Myometrial cell (primary cell): ENCODE results near the gene LARP7. TPM values are rescaled to one million over a fixed set of nuclear protein-coding genes. Genes with fewer than 3 reads are reported as not detected.

Experiments used
- total RNA-seq: library from RNA; depleted of rRNA; stranded (reverse); fragments of >200 nt; gene quantifications from 2 replicates; pipeline ENCODE4 v1.2.3, GENCODE V29; 2015

LARP7 gene
- 14.1 and 26.2 TPM in 2 replicates for total RNA-seq

DNA sequence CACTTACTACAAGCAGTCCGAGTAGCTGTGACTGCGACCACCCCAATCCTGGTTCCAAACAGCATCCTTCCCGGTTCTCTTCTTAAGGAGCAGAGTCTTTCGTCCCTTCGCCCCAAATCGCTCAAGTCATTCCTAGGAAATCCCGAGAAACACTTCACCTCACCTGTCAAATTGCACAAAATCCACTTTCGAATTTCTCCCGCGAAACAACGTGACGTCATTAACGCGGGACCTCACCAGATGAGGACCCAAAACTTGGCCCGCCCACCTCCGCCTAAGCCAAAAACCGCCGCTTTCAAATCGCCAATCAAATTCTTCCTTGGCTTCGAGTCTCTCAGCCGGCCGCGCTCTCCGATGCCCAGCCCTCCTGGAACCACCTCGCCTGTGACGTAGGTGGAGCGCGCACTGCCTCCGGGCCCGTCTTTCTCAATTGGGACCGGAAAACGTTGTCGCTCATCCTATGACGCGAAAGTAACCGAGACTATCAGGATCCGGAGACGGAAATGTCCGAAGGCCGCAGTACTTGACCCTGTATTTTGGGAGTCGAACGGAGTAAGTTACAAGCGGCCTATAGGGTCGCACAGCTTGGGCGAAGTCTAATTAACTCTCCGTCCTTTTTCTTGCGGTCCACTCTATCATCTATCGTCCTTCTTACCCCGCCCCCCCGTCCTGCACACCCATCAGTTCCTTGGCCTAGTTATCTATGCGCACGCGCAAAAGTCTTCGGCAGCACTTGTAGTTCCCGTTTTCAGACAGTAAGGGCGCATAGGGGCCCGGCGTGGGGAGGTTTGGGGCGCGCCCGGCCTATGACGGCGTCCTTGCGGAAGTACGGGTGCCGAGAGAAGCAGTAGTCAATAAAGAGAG is at the start of gene LARP7, which contains the start of gene ZGRF1:
Gene LARP7 (plus strand): TSS at position 456 of the 864 bp plus-strand sequence. CDS start 7,527 bp downstream, outside the sequence.
Gene ZGRF1 (minus strand): TSS at position 222 of the 864 bp plus-strand sequence. CDS start 3,733 bp downstream, outside the sequence.

Other genes with a start within 250 kb of the LARP7 start
- not detected in 2 replicates for gene NEUROG2, start 121.0 kb upstream of the LARP7 start, total RNA-seq
- 3.7 and 11.5 TPM in 2 replicates for gene ZGRF1, start 234 bp upstream of the LARP7 start, total RNA-seq